ENCODE data around the gene KIF21B. TPM values are rescaled to one million over a fixed set of nuclear protein-coding genes. Genes with fewer than 3 reads are reported as not detected.

The KIF21B gene
- total RNA-seq, 1 donor from 2014 or later, result 18.4 TPM

DNA sequence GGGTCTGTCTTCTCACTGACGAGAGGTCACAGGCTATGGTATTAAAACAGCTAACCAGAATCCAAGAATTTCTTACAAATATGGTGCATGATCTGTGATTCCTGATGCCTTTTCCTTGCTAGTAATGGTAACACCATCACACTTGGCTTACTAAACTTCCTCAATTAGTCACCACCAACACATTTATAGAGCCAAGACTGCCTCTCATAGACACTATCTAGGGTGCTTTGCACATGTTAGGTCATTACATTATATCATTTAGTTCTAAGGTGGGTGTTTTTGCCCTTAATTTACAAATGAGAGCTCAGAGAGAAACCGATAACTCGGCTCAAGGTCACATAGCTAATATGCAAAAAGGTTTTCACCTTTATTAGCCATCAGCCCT is 8.7 kb downstream of the KIF21B start:
- Histone ChIP-seq H3K36me3 (ENCODE audit: control insufficient read depth, insufficient read depth, low read length) (no peaks in the 10 kb centered on the region), H3K27me3 (ENCODE audit: control insufficient read depth, insufficient read depth, low read length) (no peaks in the 10 kb centered on the region), H3K4me3 (ENCODE audit: low read depth, low read length) (no peak overlapping the region)
- DNase-seq (ENCODE audit: low read depth), result no peak
- TF ChIP-seq, protein P1, sequence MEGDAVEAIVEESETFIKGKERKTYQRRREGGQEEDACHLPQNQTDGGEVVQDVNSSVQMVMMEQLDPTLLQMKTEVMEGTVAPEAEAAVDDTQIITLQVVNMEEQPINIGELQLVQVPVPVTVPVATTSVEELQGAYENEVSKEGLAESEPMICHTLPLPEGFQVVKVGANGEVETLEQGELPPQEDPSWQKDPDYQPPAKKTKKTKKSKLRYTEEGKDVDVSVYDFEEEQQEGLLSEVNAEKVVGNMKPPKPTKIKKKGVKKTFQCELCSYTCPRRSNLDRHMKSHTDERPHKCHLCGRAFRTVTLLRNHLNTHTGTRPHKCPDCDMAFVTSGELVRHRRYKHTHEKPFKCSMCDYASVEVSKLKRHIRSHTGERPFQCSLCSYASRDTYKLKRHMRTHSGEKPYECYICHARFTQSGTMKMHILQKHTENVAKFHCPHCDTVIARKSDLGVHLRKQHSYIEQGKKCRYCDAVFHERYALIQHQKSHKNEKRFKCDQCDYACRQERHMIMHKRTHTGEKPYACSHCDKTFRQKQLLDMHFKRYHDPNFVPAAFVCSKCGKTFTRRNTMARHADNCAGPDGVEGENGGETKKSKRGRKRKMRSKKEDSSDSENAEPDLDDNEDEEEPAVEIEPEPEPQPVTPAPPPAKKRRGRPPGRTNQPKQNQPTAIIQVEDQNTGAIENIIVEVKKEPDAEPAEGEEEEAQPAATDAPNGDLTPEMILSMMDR (IDR thresholded peaks at IDR 0.05; ENCODE audit: insufficient read depth, low read length, poor library complexity, severe bottlenecking), result no peak

DNA sequence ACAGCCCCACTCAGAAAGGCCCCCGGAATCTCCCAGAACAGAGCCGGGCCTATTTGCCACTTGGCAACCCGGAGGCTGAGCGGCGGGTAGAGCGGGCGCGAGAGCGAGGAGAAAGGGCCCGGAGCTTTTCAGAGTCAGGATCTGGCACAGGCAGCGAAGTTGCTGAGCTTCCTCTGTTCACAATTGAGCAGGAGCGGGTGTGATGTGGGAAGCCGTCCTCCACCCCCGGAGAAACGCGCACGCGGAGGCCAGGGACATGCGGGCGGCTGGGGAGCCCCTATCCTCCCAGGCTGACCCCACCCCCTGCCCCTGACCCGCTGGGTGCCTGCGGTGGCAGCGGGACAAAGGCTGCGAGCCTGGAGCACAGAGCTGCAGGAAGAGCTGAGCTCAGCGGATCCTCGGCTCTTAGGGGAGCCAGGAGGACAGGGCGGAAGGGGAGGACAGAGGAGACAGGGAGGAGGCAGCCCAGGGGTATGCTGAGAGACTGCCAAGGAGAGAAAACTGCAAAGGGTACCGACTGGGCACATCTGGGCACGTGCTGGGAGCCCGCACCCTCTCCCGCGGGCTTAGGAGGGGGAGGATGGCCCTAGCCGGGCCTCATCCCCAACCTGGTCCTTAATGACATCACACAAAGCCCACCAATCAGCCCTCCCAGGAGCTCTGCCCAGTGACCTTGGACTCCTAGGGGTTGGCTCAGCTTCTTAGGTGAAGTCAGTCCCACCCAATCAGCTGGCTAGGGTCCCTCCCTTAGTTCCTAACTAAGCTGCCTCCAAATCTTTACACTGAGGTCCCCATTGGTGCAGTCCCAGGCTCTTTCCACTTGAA is 9.3 kb downstream of the KIF21B start:
- no peaks in the 10 kb centered on the region for H3K36me3 ChIP-seq (ENCODE audit: control insufficient read depth, insufficient read depth, low read length)
- H3K4me3 ChIP-seq (ENCODE audit: low read depth, low read length), result no peak overlapping the region
- no peaks in the 10 kb centered on the region for H3K27me3 ChIP-seq (ENCODE audit: control insufficient read depth, insufficient read depth, low read length)
- TF ChIP-seq, protein P1 (IDR thresholded peaks at IDR 0.05; ENCODE audit: insufficient read depth, low read length, poor library complexity, severe bottlenecking), result no peak
- DNase-seq (ENCODE audit: low read depth), result no peak

DNA sequence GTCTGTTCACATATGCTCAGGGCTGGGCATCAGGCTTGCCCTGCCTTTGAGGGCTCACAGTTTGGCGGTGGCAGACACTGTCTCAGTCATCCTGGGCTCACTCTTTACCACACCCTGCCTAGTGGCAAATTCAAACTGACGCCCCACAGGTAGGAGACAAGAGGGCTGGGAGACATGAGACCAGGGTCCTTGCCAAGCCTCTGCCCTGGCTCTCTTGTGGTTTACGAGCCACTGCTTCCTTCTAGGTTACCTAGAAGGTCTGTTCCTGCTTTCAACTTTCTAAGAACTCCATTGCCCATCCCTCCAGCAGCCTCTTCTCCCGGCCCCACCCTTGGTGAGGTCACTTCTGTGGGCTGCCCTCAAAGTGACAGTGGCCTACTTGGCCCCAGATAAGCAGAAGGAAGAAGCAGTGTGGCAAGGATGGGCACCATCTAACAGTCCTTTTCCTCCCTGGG is 10.5 kb downstream of the KIF21B start:
- H3K4me3 ChIP-seq (ENCODE audit: low read depth, low read length), result no peak overlapping the region
- TF ChIP-seq, protein P1 (IDR thresholded peaks at IDR 0.05; ENCODE audit: insufficient read depth, low read length, poor library complexity, severe bottlenecking), result no peak
- DNase-seq (ENCODE audit: low read depth), result no peak

DNA sequence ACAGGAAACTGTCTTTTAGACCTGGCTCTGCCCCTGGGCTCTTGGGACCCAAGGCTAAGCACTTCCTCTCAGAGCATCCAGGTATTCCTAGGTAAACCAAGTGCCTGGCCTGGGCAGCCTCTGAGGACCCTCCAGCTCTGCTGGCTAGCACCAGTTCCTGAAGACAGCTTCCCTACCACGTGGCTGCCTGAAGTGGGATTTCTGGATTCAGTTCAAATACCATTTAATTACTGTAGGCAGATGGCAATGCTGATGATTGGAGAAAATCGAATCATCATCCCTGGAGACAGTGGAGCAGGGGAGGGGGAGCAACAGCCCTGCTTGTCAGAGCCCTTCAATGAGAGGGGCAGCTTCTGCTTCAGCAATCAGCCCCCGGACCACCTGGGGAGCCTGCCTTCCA is 11.9 kb downstream of the KIF21B start:
- Histone ChIP-seq H3K27me3 (ENCODE audit: control insufficient read depth, insufficient read depth, low read length) (no peaks in the 10 kb centered on the region), H3K36me3 (ENCODE audit: control insufficient read depth, insufficient read depth, low read length) (no peaks in the 10 kb centered on the region), H3K4me3 (ENCODE audit: low read depth, low read length) (no peak overlapping the region)
- TF ChIP-seq, protein P1 (IDR thresholded peaks at IDR 0.05; ENCODE audit: insufficient read depth, low read length, poor library complexity, severe bottlenecking), result no peak
- no peak for DNase-seq (ENCODE audit: low read depth)

More for the DNA sequence above, 10.5 kb downstream of the KIF21B start:
- Histone ChIP-seq H3K36me3 (ENCODE audit: control insufficient read depth, insufficient read depth, low read length) (no peaks in the 10 kb centered on the region), H3K27me3 (ENCODE audit: control insufficient read depth, insufficient read depth, low read length) (no peaks in the 10 kb centered on the region)

DNA sequence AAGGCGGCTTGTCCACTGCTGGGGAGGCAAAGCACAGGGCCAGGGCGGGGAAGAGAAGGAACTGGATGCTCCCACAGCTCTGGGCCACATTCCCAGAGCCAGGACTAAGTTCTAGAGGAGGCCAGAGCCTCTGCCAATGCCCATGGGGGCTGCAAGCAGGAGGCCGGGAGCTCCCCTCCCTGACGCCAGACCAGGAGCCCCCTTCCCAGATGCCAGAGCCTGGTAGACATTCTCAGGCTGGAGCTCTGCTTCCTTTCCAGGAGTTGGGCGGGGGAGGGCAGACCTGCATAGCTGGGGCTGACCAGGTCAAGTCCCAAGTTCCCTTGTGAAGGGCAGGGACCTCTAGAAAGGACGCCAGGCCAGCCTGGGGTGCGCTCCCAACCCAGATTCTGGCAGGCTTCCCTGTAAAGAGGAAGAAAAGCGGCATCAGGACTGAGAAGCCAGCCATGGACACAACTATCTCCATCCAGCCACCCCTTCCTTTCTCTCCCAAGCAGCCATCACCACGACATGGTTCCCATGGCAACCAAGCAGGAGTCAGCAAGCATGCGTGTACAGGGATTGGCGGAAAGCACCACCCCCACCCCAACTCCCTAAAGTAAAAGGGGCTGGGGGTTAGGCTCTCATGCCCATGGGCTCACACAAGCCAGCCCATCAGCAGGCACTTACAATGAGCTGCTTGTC is 13.4 kb downstream of the KIF21B start:
- no peaks in the 10 kb centered on the region for H3K27me3 ChIP-seq (ENCODE audit: control insufficient read depth, insufficient read depth, low read length)
- TF ChIP-seq, protein P1 (IDR thresholded peaks at IDR 0.05; ENCODE audit: insufficient read depth, low read length, poor library complexity, severe bottlenecking), result no peak
- DNase-seq (ENCODE audit: low read depth), result no peak

More for the DNA sequence above, 13.4 kb downstream of the KIF21B start:
- Histone ChIP-seq H3K4me3 (ENCODE audit: low read depth, low read length) (no peak overlapping the region), H3K36me3 (ENCODE audit: control insufficient read depth, insufficient read depth, low read length) (no peaks in the 10 kb centered on the region)

Data from kidney epithelial cell (primary cell).